Endothelial cell of umbilical vein (primary cell): ENCODE data around the gene CSNK1G1. TPM values are rescaled to one million over a fixed set of nuclear protein-coding genes. Genes with fewer than 3 reads are reported as not detected.

Experiments
- BruUV-seq: library from RNA; stranded (reverse); fragments of 400-500 nt; replicated peaks from 2 replicates; lab custom pipeline; 2021; lab: Mats Ljungman, UMichigan
- CTCF ChIA-PET: fragments of 300-600, 350-600 bp; sonication (Branson Sonifier 250); formaldehyde crosslinking; loops from one replicate; lab custom pipeline; 2021; ENCODE audit warnings: antibody characterized with exemption, inconsistent platforms; lab: Charles Lee
- POLR2A ChIA-PET: fragments of 300-600, 350-600 bp; sonication (Branson Sonifier 250); formaldehyde crosslinking; loops from one replicate; lab custom pipeline; 2021; ENCODE audit warnings: antibody characterized with exemption, inconsistent platforms; lab: Charles Lee
- DNase-seq: peaks from one replicate; pipeline ENCODE4 v3.0.0-alpha.2; 2011; ENCODE audit warnings: low read depth, low spot score
- FAIRE-seq: peaks from 2 replicates; lab custom pipeline; 2011; peaks lifted over from hg19 to GRCh38; lab: Jason Lieb, UNC
- H2AFZ ChIP-seq: 2 replicates; pipeline ENCODE4 v1.6.0; 2012; ENCODE audit warnings: low read depth, low read length, control low read depth, inconsistent platforms
- H3K27ac ChIP-seq: 2 replicates; pipeline ENCODE4 v1.5.1; 2011; ENCODE audit warnings: low read depth, mild to moderate bottlenecking, control low read depth, low read length, moderate library complexity; ENCODE audit not compliant: insufficient read depth
- H3K27me3 ChIP-seq, 2 experiments: 2 replicates each; pipeline versions ENCODE4 v1.6.0 to v1.6.1; 2011; ENCODE audit warnings: low read length in 2 of 2, mixed read lengths in 1 of 2; ENCODE audit not compliant: control insufficient read depth in 2 of 2, insufficient read depth in 2 of 2
- H3K36me3 ChIP-seq, 2 experiments: 2 replicates in 1 of 2; 3 replicates in 1 of 2; pipeline ENCODE4 v1.5.1; 2011; ENCODE audit warnings: low read length in 2 of 2, mild to moderate bottlenecking in 1 of 2, moderate library complexity in 1 of 2; ENCODE audit not compliant: control insufficient read depth in 2 of 2, insufficient read depth in 2 of 2; ENCODE audit errors: extremely low read depth in 1 of 2
- H3K4me1 ChIP-seq: 3 replicates; pipeline ENCODE4 v1.5.1; 2011; ENCODE audit warnings: mild to moderate bottlenecking, low read length; ENCODE audit not compliant: control insufficient read depth, insufficient read depth; ENCODE audit errors: extremely low read depth
- H3K4me2 ChIP-seq: 2 replicates; pipeline ENCODE4 v1.6.1; 2011; ENCODE audit warnings: low read length, control low read depth, mixed read lengths; ENCODE audit not compliant: insufficient read depth
- H3K4me3 ChIP-seq, 3 experiments: fragments of 200-600 bp in 1 of 3; sonication (generic), shearing (Covaris generic) in 1 of 3; replicated peaks in 1 of 3; 2 replicates each; pipeline ENCODE4 v1.5.1; 2011 to 2016; ENCODE audit warnings: control low read depth in 3 of 3, low read length in 3 of 3, mild to moderate bottlenecking in 2 of 3, inconsistent platforms in 1 of 3, low read depth in 1 of 3, moderate library complexity in 1 of 3; ENCODE audit not compliant: insufficient read depth in 1 of 3
- H3K79me2 ChIP-seq: 2 replicates; pipeline ENCODE4 v1.6.0; 2012; ENCODE audit warnings: low read length, inconsistent platforms; ENCODE audit not compliant: control insufficient read depth, insufficient read depth
- H3K9ac ChIP-seq: replicated peaks from 2 replicates; pipeline ENCODE3; 2011; ENCODE audit warnings: low read length, control low read depth; ENCODE audit not compliant: insufficient read depth; ENCODE audit errors: extremely low read depth
- H3K9me1 ChIP-seq: replicated peaks from 3 replicates; pipeline ENCODE4 v1.6.0; 2011; ENCODE audit warnings: mild to moderate bottlenecking, low read length; ENCODE audit not compliant: control insufficient read depth, insufficient read depth; ENCODE audit errors: extremely low read depth
- H3K9me3 ChIP-seq: replicated peaks from 2 replicates; pipeline ENCODE4 v1.5.1; 2012; ENCODE audit warnings: low read length, inconsistent platforms; ENCODE audit not compliant: control insufficient read depth, insufficient read depth
- H4K20me1 ChIP-seq: replicated peaks from 2 replicates; pipeline ENCODE3; 2011; ENCODE audit warnings: mild to moderate bottlenecking, low read length; ENCODE audit not compliant: control insufficient read depth, insufficient read depth; ENCODE audit errors: extremely low read depth
- CTCF ChIP-seq, 2 donors: IDR thresholded peaks; 1 replicate in 1 of 2; 2 replicates in 1 of 2; pipeline ENCODE4 v1.5.1; 2011; ENCODE audit warnings: low read length in 2 of 2, mild to moderate bottlenecking in 2 of 2, moderate library complexity in 2 of 2, control low read depth in 1 of 2, inconsistent platforms in 1 of 2, low read depth in 1 of 2; ENCODE audit not compliant: insufficient read depth in 1 of 2; ENCODE audit errors: extremely low read depth in 1 of 2
- EZH2 ChIP-seq: IDR thresholded peaks from 2 replicates; pipeline ENCODE4 v1.6.1; 2012; ENCODE audit warnings: borderline replicate concordance, low read depth, mild to moderate bottlenecking, moderate library complexity, low read length, inconsistent platforms; ENCODE audit not compliant: severe bottlenecking
- FOS ChIP-seq: IDR thresholded peaks from 2 replicates; pipeline ENCODE4 v1.6.1; 2011; ENCODE audit warnings: mild to moderate bottlenecking, low read length, moderate library complexity, borderline replicate concordance; ENCODE audit not compliant: insufficient read depth
- GATA2 ChIP-seq: IDR thresholded peaks from 2 replicates; pipeline ENCODE4 v1.7.0; 2011; ENCODE audit warnings: low read depth, mild to moderate bottlenecking, moderate library complexity, mixed read lengths, low read length; ENCODE audit not compliant: insufficient read length, insufficient read depth
- JUN ChIP-seq: IDR thresholded peaks from 2 replicates; pipeline ENCODE4 v1.6.1; 2011; ENCODE audit warnings: borderline replicate concordance, low read depth; ENCODE audit not compliant: insufficient read length, insufficient read depth
- MYC ChIP-seq: IDR thresholded peaks from one replicate; pipeline ENCODE4 v1.6.1; 2011; ENCODE audit warnings: mild to moderate bottlenecking, low read depth, low read length
- POLR2A ChIP-seq: IDR thresholded peaks from 2 replicates; pipeline ENCODE4 v1.6.1; 2012; ENCODE audit warnings: low read depth, mild to moderate bottlenecking, control low read depth, low read length
- POLR2AphosphoS5 ChIP-seq: IDR thresholded peaks from 2 replicates; pipeline ENCODE4 v1.6.1; 2012; ENCODE audit warnings: low read depth, mild to moderate bottlenecking, control low read depth, low read length, moderate library complexity; ENCODE audit not compliant: insufficient read depth
- dilution Hi-C: fragments of 300-500 bp; cut with MboI; formaldehyde crosslinking; loops from one replicate; pipeline ENCODE4 v1.15.0; 2019; ENCODE audit warnings: low sequenced_read_pairs; ENCODE audit not compliant: extremely low pct_ligation_motif_present
- intact Hi-C: fragments of 100-400 bp; cut with micrococcal nuclease; formaldehyde crosslinking; loops from one replicate; pipeline ENCODE4 v1.10.0; 2022
- polyA plus RNA-seq, 4 experiments: library from polyadenylated mRNA; depleted of rRNA in 3 of 4; stranded (reverse) in 3 of 4; unstranded in 1 of 4; fragments of >200 nt; gene quantifications; 2 replicates each; pipeline versions ENCODE4 v1.2.1 to v1.2.3, GENCODE V29; 2011 to 2012; ENCODE audit warnings: missing spikeins in 1 of 4
- total RNA-seq: library from RNA; stranded (reverse); gene quantifications from 2 replicates; pipeline ENCODE4 v1.2.3, GENCODE V29; 2021
- TF ChIP-seq, protein P1 (sequence below): IDR thresholded peaks from 2 replicates; pipeline ENCODE4 v1.6.1; 2011; ENCODE audit not compliant: insufficient read depth, insufficient read length

CSNK1G1 gene
- total and polyA plus RNA-seq, 2 donors (not counting 3 experiments of a cell fraction or from before 2014, with no cell fraction given), result 9.0 to 31.7 TPM

GRCh38 chr15:64156652-64157331 lies 199.2 kb downstream of the CSNK1G1 start:
- Histone ChIP-seq H4K20me1 (no peaks in the 10 kb centered on the region), H3K79me2 (peaks cover 34% of the 10 kb centered on the region), H3K4me2 (no peak overlapping the region), H3K27me3 (peaks cover 5 to 12% of the 10 kb centered on the region in 2 experiments), H3K4me3 (no peak overlapping the region), H3K9ac (no peak overlapping the region), H3K9me1 (no peaks in the 10 kb centered on the region), H3K36me3 (peaks cover 23 to 49% of the 10 kb centered on the region in 2 experiments), H3K4me1 (peaks cover 10% of the 10 kb centered on the region), H3K9me3 (no peaks in the 10 kb centered on the region), H2AFZ (no peak overlapping the region), H3K27ac (no peak overlapping the region)
- no peak for DNase-seq
- no peak for FAIRE-seq
- no TSS peak for BruUV-seq
- TF ChIP-seq GATA2, result no peak
- no peak for TF ChIP-seq EZH2
- TF ChIP-seq CTCF (IDR thresholded peaks at IDR 0.05; ENCODE audit: extremely low read depth in 1 of 2, insufficient read depth in 1 of 2, low read depth in 1 of 2, low read length in 2 of 2), result no peak
- TF ChIP-seq, protein P1, sequence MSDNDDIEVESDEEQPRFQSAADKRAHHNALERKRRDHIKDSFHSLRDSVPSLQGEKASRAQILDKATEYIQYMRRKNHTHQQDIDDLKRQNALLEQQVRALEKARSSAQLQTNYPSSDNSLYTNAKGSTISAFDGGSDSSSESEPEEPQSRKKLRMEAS, result no peak
- no peak for TF ChIP-seq MYC
- TF ChIP-seq POLR2AphosphoS5, result no peak
- TF ChIP-seq POLR2A, result no peak
- no peak for TF ChIP-seq JUN
- TF ChIP-seq FOS, result no peak
- ChIA-PET POLR2A (no interaction called here), CTCF (no interaction called here)
- dilution Hi-C loops, result no loop called here
- intact Hi-C loops, result no loop called here
